NCI-H128 (cell line): Measurements from ENCODE around the gene ZNF814.
A peak's percentile ranks its signal among the peaks of the same experiment; 100 is the strongest.
"Not testable (repeated sequence)": the region's sequence is repeated elsewhere in the genome, so short reads cannot be mapped to it uniquely, and the experiment has no call there.

Source experiments
- DNase-seq: peaks from one replicate; lab custom pipeline; 2025; ENCODE audit not compliant: unreplicated experiment; lab: John Stamatoyannopoulos, UW

The ZNF814 gene

GRCh38 chr19:57819475-57820148, 69.2 kb downstream of the ZNF814 start:
- peak; percentile 70 for DNase-seq

GRCh38 chr19:57818378-57818777, 70.5 kb downstream of the ZNF814 start:
- no peak for DNase-seq

GRCh38 chr19:57817976-57818375, 70.9 kb downstream of the ZNF814 start:
- no peak for DNase-seq

GRCh38 chr19:57816652-57817051, 72.2 kb downstream of the ZNF814 start:
- DNase-seq: no peak

GRCh38 chr19:57815247-57816075, 73.4 kb downstream of the ZNF814 start:
- DNase-seq: no peak

GRCh38 chr19:57814505-57815246, 74.2 kb downstream of the ZNF814 start, which contains the start of gene ZNF552:
Gene ZNF552 (minus strand): TSS chr19:57814913. CDS start chr19:57814743, 170 bp downstream.
- DNase-seq: peak; percentile 74

GRCh38 chr19:57813919-57814504, 74.8 kb downstream of the ZNF814 start:
- no peak for DNase-seq

- not testable (repeated sequence) for DNase-seq
Observed at GRCh38 chr19:57812975-57813820, 75.6 kb downstream of the ZNF814 start.

- DNase-seq: no peak
Observed at GRCh38 chr19:57812226-57812625, 76.6 kb downstream of the ZNF814 start.

- DNase-seq: not testable (repeated sequence)
Observed at GRCh38 chr19:57810410-57811295, 78.2 kb downstream of the ZNF814 start.

GRCh38 chr19:57807541-57807940, 81.3 kb downstream of the ZNF814 start:
- DNase-seq: no peak

GRCh38 chr19:57803594-57804325, 85.1 kb downstream of the ZNF814 start:
- no peak for DNase-seq

GRCh38 chr19:57803265-57803593, 85.6 kb downstream of the ZNF814 start:
- no peak for DNase-seq

GRCh38 chr19:57802269-57802668, 86.6 kb downstream of the ZNF814 start:
- DNase-seq: no peak

GRCh38 chr19:57800696-57801095, 88.1 kb downstream of the ZNF814 start:
- no peak for DNase-seq
